Thyroid gland (tissue), 4 donors: ENCODE data around the gene OTC. TPM values are rescaled to one million over a fixed set of nuclear protein-coding genes. Genes with fewer than 3 reads are reported as not detected.

Experiments
- DNase-seq, 2 donors: peaks; one replicate each; pipeline ENCODE4 v3.0.0-alpha.2; 2019
- H3K27ac ChIP-seq, 3 donors: fragments of 200-600 bp; sonication (generic); 1 replicate in 2 of 3; 2 replicates in 1 of 3; pipeline ENCODE4 v1.5.1; 2016 to 2019; ENCODE audit warnings: mild to moderate bottlenecking in 1 of 3, moderate library complexity in 1 of 3
- H3K27me3 ChIP-seq: fragments of 200-600 bp; sonication (generic); one replicate; pipeline ENCODE4 v1.5.1; 2019
- H3K36me3 ChIP-seq, 2 donors: fragments of 200-600 bp; sonication (generic); one replicate each; pipeline ENCODE4 v1.5.1; 2016 to 2019
- H3K4me1 ChIP-seq, 2 donors: fragments of 200-600 bp; sonication (generic); one replicate each; pipeline ENCODE4 v1.5.1; 2017 to 2019
- H3K4me3 ChIP-seq, 3 donors: fragments of 200-600 bp; sonication (generic); replicated peaks in 1 of 3; 1 replicate in 2 of 3; 2 replicates in 1 of 3; pipeline ENCODE4 v1.5.1; 2016; ENCODE audit warnings: mild to moderate bottlenecking in 1 of 3
- H3K9me3 ChIP-seq: fragments of 200-600 bp; sonication (generic); one replicate; pipeline ENCODE4 v1.5.1; 2017
- POLR2A ChIP-seq, 2 donors: fragments of 450-650 bp; IDR thresholded peaks; one replicate each; pipeline ENCODE4 v1.6.1; 2017; ENCODE audit warnings: antibody characterized with exemption in 2 of 2, mild to moderate bottlenecking in 2 of 2, moderate library complexity in 1 of 2
- WGBS, 2 donors: methylation state at CpG; one replicate each; pipeline ENCODE4 v1.1.5; 2017; 5-methylcytosine and 5-hydroxymethylcytosine counted together
- intact Hi-C: fragments of 100-400 bp; cut with DNase I; formaldehyde crosslinking; loops from one replicate; pipeline ENCODE4 v1.15.1; 2023
- total RNA-seq, 4 donors: library from RNA; depleted of rRNA; stranded (reverse); fragments of >200 nt; gene quantifications; one replicate each; pipeline ENCODE4 v1.2.3, GENCODE V29; 2016
- TF ChIP-seq, protein P1 (sequence below), 6 experiments: fragments of 200-600 bp in 3 of 6; fragments of 450-650 bp in 3 of 6; sonication (generic) in 3 of 6; IDR thresholded peaks; one replicate each; pipeline ENCODE4 v1.5.1; 2016 to 2019; ENCODE audit warnings: antibody characterized with exemption in 6 of 6, mild to moderate bottlenecking in 2 of 6, inconsistent platforms in 1 of 6, moderate library complexity in 1 of 6

The OTC gene
- total RNA-seq, 4 donors from 2014 or later = 0.33 to 1.2 TPM; not detected in 2

DNA sequence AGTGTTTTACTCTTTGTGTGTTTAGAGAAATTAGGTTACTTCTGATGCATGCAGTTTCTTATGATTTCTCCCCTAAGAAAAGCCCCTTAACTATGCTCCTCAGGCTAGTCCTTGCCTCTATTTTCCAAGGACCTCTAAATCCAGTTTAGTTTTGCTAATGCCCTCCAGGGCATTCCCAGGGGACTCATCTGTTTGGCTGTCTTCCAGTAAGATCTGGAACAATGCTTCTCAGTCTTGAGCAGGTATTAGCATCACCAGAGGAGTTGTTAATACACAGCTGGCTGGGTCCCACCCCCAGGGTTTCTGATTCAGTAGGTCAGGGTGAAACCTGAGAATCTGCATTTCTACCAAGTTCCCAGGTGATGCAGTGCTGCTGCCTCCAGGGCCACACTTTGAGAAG lies 56.9 kb downstream of the OTC start:
- Histone ChIP-seq H3K9me3 (no peaks in the 10 kb centered on the region), H3K36me3 (no peaks in the 10 kb centered on the region), H3K27me3 (peaks cover 4% of the 10 kb centered on the region), H3K27ac (no peak overlapping the region), H3K4me3 (no peak overlapping the region), H3K4me1 (no peaks in the 10 kb centered on the region)
- intact Hi-C loops = no loop called here
- DNase-seq = no peak
- TF ChIP-seq, protein P1, sequence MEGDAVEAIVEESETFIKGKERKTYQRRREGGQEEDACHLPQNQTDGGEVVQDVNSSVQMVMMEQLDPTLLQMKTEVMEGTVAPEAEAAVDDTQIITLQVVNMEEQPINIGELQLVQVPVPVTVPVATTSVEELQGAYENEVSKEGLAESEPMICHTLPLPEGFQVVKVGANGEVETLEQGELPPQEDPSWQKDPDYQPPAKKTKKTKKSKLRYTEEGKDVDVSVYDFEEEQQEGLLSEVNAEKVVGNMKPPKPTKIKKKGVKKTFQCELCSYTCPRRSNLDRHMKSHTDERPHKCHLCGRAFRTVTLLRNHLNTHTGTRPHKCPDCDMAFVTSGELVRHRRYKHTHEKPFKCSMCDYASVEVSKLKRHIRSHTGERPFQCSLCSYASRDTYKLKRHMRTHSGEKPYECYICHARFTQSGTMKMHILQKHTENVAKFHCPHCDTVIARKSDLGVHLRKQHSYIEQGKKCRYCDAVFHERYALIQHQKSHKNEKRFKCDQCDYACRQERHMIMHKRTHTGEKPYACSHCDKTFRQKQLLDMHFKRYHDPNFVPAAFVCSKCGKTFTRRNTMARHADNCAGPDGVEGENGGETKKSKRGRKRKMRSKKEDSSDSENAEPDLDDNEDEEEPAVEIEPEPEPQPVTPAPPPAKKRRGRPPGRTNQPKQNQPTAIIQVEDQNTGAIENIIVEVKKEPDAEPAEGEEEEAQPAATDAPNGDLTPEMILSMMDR (IDR thresholded peaks at IDR 0.05) = no peak
- TF ChIP-seq POLR2A (IDR thresholded peaks at IDR 0.05) = no peak

DNA sequence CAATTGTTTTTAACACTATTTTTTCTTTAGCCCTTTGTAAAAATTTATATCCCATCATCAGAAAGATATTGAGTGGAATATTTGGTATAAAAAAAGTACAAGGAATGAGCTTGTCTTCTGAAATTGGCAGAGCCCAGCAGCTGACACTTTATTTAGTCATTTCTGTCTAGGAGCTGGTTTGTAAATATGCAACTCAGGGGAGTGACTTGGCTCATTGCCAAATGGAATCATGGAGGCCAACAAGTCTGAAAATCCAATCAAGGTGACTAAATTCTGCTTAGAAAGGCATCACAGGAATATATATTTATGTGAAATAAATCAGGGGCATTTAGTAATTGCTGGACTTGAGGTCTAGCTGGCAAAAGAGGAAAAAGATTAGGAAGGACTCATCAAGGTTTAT lies 74.4 kb downstream of the OTC start:
- Histone ChIP-seq H3K4me1 (no peaks in the 10 kb centered on the region), H3K4me3 (no peak overlapping the region), H3K27me3 (no peaks in the 10 kb centered on the region), H3K27ac (no peak overlapping the region), H3K36me3 (no peaks in the 10 kb centered on the region), H3K9me3 (no peaks in the 10 kb centered on the region)
- intact Hi-C loops = no loop called here
- TF ChIP-seq, protein P1 (IDR thresholded peaks at IDR 0.05) = no peak
- TF ChIP-seq POLR2A (IDR thresholded peaks at IDR 0.05) = no peak
- DNase-seq = no peak

DNA sequence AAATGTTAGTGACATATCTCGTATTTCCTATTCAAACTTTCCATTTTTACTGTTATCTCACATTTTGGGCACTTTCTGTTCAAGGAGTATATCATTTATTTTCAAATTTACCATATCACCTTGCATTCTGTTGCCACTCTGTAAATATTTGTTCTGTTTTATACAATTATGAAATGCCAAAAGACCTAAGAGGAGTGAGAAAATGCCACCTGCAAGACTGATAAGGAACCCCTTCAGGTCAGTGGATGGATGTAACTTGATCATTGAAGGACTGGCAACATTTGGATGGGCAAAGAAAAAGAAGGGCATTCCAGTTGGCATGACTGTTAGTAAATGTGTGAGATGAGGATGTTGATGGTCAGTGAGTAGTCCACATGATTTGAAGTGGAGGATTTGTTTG lies 79.1 kb downstream of the OTC start:
- Histone ChIP-seq H3K36me3 (no peaks in the 10 kb centered on the region), H3K4me1 (no peaks in the 10 kb centered on the region), H3K9me3 (no peaks in the 10 kb centered on the region), H3K4me3 (no peak overlapping the region), H3K27me3 (no peaks in the 10 kb centered on the region), H3K27ac (no peak overlapping the region)
- 95 to 97% methylated on average over 1 of the region's 1 CpG for WGBS, 2 donors
- TF ChIP-seq, protein P1 (IDR thresholded peaks at IDR 0.05) = no peak
- TF ChIP-seq POLR2A (IDR thresholded peaks at IDR 0.05) = no peak
- intact Hi-C loops = no loop called here
- DNase-seq = no peak

DNA sequence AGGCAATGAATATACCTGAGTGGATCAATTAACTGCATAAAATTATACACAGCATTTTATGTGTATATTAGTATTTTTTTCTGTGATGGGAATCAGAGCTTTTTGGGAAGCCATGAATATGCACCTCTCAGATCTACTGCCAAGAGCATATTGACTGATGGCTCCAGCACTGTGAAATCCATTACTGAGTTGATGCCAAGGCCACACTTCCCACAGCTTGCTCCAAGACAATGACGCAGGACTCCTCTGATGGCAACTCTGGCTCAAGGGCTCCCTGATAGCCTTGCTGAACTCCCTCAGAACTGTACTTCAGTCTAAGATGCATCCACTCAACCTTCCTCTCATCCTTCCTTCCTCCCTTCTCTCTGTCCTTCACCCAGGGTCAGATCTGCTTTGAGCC lies 82.7 kb downstream of the OTC start:
- WGBS, 2 donors = 100% methylated on average over 1 of the region's 1 CpG
- intact Hi-C loops = no loop called here
- no peak overlapping the region for H3K27ac ChIP-seq
- TF ChIP-seq POLR2A (IDR thresholded peaks at IDR 0.05) = no peak
- H3K9me3 ChIP-seq = no peaks in the 10 kb centered on the region
- no peak overlapping the region for H3K4me3 ChIP-seq
- DNase-seq = no peak
- H3K27me3 ChIP-seq = no peaks in the 10 kb centered on the region
- no peaks in the 10 kb centered on the region for H3K4me1 ChIP-seq
- no peaks in the 10 kb centered on the region for H3K36me3 ChIP-seq

DNA sequence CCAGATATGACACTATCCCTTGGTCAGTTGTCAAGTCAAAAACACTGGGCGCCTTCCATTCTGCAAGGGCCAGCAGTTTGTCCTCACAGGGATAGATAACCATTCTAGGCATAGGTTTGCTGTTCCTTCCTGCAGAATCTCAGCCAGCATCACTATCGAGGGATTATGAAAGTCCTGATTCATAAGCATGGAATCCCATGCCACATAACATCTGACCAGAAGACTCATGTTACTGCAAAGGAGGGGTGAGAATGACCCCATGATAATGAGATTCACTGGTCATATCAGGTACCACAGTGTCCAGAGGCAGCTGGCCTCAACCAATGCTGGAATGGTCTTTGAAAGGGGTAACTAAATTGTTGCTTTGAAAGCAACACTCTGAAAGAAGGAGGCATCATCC lies 84.7 kb downstream of the OTC start:
- H3K4me3 ChIP-seq = no peak overlapping the region
- no peak for TF ChIP-seq POLR2A (IDR thresholded peaks at IDR 0.05)
- TF ChIP-seq, protein P1 (IDR thresholded peaks at IDR 0.05) = no peak
- no peaks in the 10 kb centered on the region for H3K9me3 ChIP-seq
- no peaks in the 10 kb centered on the region for H3K27me3 ChIP-seq
- no peaks in the 10 kb centered on the region for H3K36me3 ChIP-seq
- no peaks in the 10 kb centered on the region for H3K4me1 ChIP-seq
- WGBS, 2 donors = 75 to 100% methylated on average over 1 to 2 of the region's 2 CpGs
- no peak for DNase-seq
- no peak overlapping the region for H3K27ac ChIP-seq
- intact Hi-C loops = no loop called here

DNA sequence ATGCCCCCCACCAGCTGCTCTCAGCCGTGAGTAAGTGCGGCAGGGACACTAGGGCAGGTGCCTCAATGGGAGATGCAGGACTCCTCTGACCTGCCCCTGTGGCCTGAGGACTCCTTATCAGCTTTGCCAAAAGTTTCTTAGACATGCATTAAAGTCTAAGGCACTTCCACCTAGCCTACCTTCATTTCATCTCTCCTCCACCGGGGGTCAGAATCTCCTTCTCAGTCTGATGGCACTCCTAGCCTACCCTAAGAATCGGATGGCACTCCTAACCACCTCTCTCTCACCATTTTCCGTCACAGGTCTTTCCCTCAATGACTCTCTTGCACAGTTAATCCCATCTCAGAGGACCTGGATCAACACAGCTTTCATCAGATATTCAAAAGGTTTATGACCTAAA lies 85.9 kb downstream of the OTC start:
- TF ChIP-seq, protein P1 (IDR thresholded peaks at IDR 0.05) = no peak
- TF ChIP-seq POLR2A (IDR thresholded peaks at IDR 0.05) = no peak
- intact Hi-C loops = no loop called here
- WGBS, 2 donors = 76% methylated on average over 3 to 4 of the region's 5 CpGs
- Histone ChIP-seq H3K4me1 (no peaks in the 10 kb centered on the region), H3K4me3 (no peak overlapping the region), H3K36me3 (no peaks in the 10 kb centered on the region), H3K27me3 (no peaks in the 10 kb centered on the region), H3K9me3 (no peaks in the 10 kb centered on the region), H3K27ac (no peak overlapping the region)
- no peak for DNase-seq
